ENCODE results near the gene LMBRD2. TPM values are rescaled to one million over a fixed set of nuclear protein-coding genes. Genes with fewer than 3 reads are reported as not detected.

Gene LMBRD2
- total and polyA plus RNA-seq, 2 of the 8 experiments (the other 6 are each of a cell fraction or from before 2014, with no cell fraction given) = 1.1 to 4.1 TPM

DNA sequence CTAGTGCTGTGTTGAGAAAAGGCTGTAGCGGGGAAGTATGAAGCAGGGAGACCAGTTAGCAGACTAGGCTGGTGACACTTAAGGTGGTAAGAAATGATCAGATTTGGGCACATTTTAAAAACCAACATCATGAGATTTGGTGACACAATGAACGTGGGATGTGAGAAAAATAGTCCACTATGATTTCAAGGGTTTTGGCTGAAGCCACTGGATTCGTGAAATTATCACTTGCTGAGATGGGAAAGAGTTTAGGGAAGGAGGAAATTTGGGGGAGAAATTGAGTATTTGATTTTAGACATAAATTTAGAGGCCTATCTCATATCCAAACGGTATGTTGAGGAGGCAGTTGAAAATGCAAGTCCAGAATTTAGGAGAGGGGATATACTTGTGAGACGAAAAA, 23.4 kb upstream of the LMBRD2 start (continued):
- TF ChIP-seq CHD7 (IDR thresholded peaks at IDR 0.05; ENCODE audit: insufficient replicate concordance, low read length) (no peak), BACH1 (IDR thresholded peaks at IDR 0.05; ENCODE audit: low read length) (no peak), POLR2AphosphoS5 (IDR thresholded peaks at IDR 0.05; ENCODE audit: low read depth, low read length) (no peak), HDAC2 (IDR thresholded peaks at IDR 0.05; ENCODE audit: borderline replicate concordance in 1 of 2, low read depth in 2 of 2, low read length in 2 of 2) (no peak), POLR2A (IDR thresholded peaks at IDR 0.05; ENCODE audit: control extremely low read depth in 1 of 2, low read depth in 2 of 2, low read length in 2 of 2) (no peak), NANOG (IDR thresholded peaks at IDR 0.05; ENCODE audit: insufficient read depth, low read depth, low read length, poor library complexity, severe bottlenecking) (no peak), SIRT6 (IDR thresholded peaks at IDR 0.05; ENCODE audit: low read length) (no peak), CHD2 (IDR thresholded peaks at IDR 0.05; ENCODE audit: low read length) (no peak), TCF12 (IDR thresholded peaks at IDR 0.05; ENCODE audit: low read depth, low read length) (no peak), CTBP2 (IDR thresholded peaks at IDR 0.05; ENCODE audit: borderline replicate concordance, insufficient read depth, insufficient read length, low read length) (no peak), CBX5 (IDR thresholded peaks at IDR 0.05; ENCODE audit: low read depth, low read length) (no peak)
- TF ChIP-seq, protein P1, sequence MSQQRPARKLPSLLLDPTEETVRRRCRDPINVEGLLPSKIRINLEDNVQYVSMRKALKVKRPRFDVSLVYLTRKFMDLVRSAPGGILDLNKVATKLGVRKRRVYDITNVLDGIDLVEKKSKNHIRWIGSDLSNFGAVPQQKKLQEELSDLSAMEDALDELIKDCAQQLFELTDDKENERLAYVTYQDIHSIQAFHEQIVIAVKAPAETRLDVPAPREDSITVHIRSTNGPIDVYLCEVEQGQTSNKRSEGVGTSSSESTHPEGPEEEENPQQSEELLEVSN (IDR thresholded peaks at IDR 0.05) = no peak

Data from H1 (cell line).